ENCODE results near the gene ZNF415.

DNA sequence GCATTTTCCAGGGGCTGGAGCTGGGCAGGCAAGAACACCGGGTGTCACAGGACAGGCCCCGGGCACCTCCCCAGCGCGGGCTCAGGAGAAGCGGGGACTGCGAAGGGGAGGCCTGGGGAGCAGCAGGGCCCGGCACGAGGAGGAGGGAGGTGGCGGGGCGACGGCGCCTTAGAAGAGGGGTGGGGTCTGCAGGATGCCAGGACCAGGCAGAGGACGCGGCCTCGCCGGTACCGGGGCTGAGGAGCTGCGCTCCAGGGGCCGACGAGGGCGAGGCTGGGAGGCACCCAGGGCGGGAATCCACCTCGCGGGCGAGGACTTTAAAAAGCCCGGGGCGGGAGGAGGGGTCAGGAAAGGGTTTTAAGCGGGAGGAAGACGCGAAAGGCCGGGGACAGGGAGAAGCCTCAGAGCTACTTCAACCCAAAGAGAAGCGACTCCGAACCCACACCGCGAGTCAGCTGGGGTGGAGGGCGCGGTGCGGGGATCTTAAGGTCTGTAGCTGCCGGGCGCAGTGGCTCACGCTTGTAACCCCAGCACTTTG is 25.5 kb upstream of the ZNF415 start:
- no peak for TF ChIP-seq ZNF274 (IDR thresholded peaks at IDR 0.05; ENCODE audit: low read depth, low read length)
- no peak for TF ChIP-seq YY1 (IDR thresholded peaks at IDR 0.05; ENCODE audit: insufficient read depth, insufficient read length)
- TF ChIP-seq SUZ12 (IDR thresholded peaks at IDR 0.05; ENCODE audit: extremely low read depth, insufficient read depth, insufficient read length), result no peak
